Activated CD4-positive, alpha-beta T cell treated with anti-CD3 and anti-CD28 coated beads, Interleukin-10, Interleukin-2, amounts not matched to agents 100 ng/mL and 50 ng/mL, durations not matched to agents 16 hours and 8 hours (primary cell): ENCODE measurements around the gene DUSP3.
A peak's percentile ranks its signal among the peaks of the same experiment; 100 is the strongest.
"Not testable (repeated sequence)": the region's sequence is repeated elsewhere in the genome, so short reads cannot be mapped to it uniquely, and the experiment has no call there.

Source experiments
- DNase-seq: peaks from one replicate; pipeline ENCODE4 v3.0.0-alpha.2; 2020

DUSP3 gene

GRCh38 chr17:43799047-43799446 lies 20.3 kb upstream of the DUSP3 start:
- no peak for DNase-seq

- DNase-seq: not testable (repeated sequence)
These were observed 19.2 kb upstream of the DUSP3 start for GRCh38 chr17:43798024-43798423.

GRCh38 chr17:43792668-43793067 lies 13.9 kb upstream of the DUSP3 start:
- DNase-seq: not testable (repeated sequence)

GRCh38 chr17:43791589-43791988 lies 12.8 kb upstream of the DUSP3 start:
- DNase-seq: peak; percentile 14

- DNase-seq: no peak
These were observed 11.6 kb upstream of the DUSP3 start for GRCh38 chr17:43790311-43790940.

- no peak for DNase-seq
These were observed 10.7 kb upstream of the DUSP3 start for GRCh38 chr17:43789482-43789881.

- DNase-seq: no peak
These were observed 9.8 kb upstream of the DUSP3 start for GRCh38 chr17:43788540-43788939.

- DNase-seq: no peak
These were observed 9.0 kb upstream of the DUSP3 start for GRCh38 chr17:43787728-43788127.

GRCh38 chr17:43784628-43785101 lies 5.9 kb upstream of the DUSP3 start:
- peak; percentile 15 for DNase-seq

- DNase-seq: no peak
These were observed 5.3 kb upstream of the DUSP3 start for GRCh38 chr17:43784068-43784467.

- no peak for DNase-seq
These were observed 4.3 kb upstream of the DUSP3 start for GRCh38 chr17:43782913-43783680.

- no peak for DNase-seq
These were observed 1.4 kb upstream of the DUSP3 start, which contains the start of gene CFAP97D1 for GRCh38 chr17:43780135-43780534. Gene CFAP97D1 (plus strand): TSS chr17:43780435. CDS start chr17:43780463, 28 bp downstream.

- no peak for DNase-seq
These were observed 658 bp upstream of the DUSP3 start for GRCh38 chr17:43779145-43780125.

GRCh38 chr17:43774304-43775250 lies 4.2 kb downstream of the DUSP3 start:
- no peak for DNase-seq

GRCh38 chr17:43772877-43773648 lies 5.7 kb downstream of the DUSP3 start:
- no peak for DNase-seq

GRCh38 chr17:43771463-43771862 lies 7.3 kb downstream of the DUSP3 start:
- no peak for DNase-seq

GRCh38 chr17:43770957-43771356 lies 7.8 kb downstream of the DUSP3 start:
- DNase-seq: no peak

- no peak for DNase-seq
These were observed 8.9 kb downstream of the DUSP3 start for GRCh38 chr17:43769859-43770258.

GRCh38 chr17:43769426-43769825 lies 9.4 kb downstream of the DUSP3 start:
- no peak for DNase-seq

GRCh38 chr17:43768943-43769342 lies 9.8 kb downstream of the DUSP3 start:
- no peak for DNase-seq

GRCh38 chr17:43768382-43768781 lies 10.4 kb downstream of the DUSP3 start:
- no peak for DNase-seq
